Activated CD4-positive, alpha-beta T cell treated with anti-CD3 and anti-CD28 coated beads, Interleukin-2, amount 50 U/mL, for 48 hours (primary cell): ENCODE data around the gene GEMIN5.

ENCODE experiments used
- DNase-seq, 2 experiments: peaks; one replicate each; pipeline ENCODE4 v3.0.0-alpha.2; 2020

Gene GEMIN5

GRCh38 chr5:154844809-154845208 is 93.2 kb downstream of the GEMIN5 start:
- DNase-seq: no peak

GRCh38 chr5:154842689-154843530 is 95.1 kb downstream of the GEMIN5 start:
- DNase-seq: no peak

GRCh38 chr5:154841273-154841661 is 96.7 kb downstream of the GEMIN5 start:
- DNase-seq: no peak

- DNase-seq: no peak
Measured at GRCh38 chr5:154840435-154841272, 97.4 kb downstream of the GEMIN5 start.
